ENCODE measurements around the gene MINDY4.

Gene MINDY4

GRCh38 chr7:30840141-30841024, 69.2 kb downstream of the MINDY4 start:
- FAIRE-seq = no peak

DNA sequence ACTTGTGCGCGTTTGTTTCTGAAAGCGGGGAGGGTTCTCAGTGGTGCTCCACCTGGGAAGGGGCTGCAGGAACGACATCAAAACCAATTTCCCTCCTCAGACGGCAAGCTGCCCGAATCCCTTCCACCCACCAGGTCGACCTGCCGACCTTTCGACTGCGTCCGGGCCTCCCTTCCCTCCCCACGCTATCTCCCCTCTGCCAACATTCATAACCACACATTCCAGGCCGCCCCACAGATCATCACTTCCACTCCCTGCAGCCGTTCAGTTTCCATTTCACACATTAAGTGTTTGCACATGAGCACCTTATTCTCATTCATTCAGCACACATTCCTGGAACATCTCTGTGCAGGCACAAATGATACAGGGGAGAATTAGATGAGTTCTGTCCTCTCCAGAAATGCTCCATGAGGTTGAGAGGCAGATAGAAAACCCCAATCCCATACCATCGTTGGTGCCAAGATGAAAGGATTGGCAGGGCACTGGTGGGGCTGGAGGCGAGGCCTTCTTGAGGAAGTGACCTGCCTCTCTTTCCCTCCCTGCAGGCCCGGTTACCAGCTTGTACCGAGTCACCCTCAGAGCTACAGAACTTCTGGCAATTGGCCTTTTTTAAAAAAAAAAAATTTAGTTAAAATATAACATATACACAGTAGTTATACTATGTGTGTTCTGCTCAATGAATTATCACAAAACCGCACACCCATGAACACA, 70.0 kb downstream of the MINDY4 start:
- FAIRE-seq = no peak

DNA sequence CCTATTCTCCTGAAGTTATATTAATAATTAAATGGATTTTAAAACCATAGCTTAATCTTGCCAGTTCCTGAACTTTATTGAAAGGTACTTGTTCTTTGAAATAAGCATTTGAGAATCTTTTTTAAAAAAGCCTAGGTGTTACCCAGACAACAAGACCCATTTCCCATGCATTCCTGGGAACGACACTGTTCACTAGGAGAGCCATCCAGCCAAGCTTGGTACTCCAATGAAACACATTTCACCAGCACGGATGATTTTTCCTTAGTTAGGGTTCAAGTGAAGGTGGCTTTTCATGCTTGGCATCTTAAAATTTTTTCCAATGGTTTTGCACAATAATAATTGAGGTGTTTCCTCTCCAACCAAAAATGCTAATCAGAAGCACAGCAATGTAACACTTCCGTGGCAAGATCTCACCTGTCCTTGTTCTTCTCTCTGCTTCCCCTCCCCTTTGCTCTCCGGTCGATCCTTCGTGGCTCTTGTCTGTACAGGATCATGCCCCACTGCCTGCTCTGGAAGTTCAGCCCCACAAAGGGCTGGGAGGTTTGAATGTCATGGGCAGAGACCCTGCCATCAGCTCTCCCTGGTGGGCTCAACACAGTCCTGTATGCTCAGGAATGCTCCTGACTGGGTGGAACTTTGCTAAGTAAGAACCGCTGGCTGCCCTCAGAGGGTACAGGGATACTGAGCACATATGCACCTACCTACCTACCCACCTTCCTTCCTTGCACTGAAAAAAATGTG, 70.8 kb downstream of the MINDY4 start:
- FAIRE-seq = no peak

- no peak for FAIRE-seq
These were observed 71.6 kb downstream of the MINDY4 start for GRCh38 chr7:30842542-30843451.

DNA sequence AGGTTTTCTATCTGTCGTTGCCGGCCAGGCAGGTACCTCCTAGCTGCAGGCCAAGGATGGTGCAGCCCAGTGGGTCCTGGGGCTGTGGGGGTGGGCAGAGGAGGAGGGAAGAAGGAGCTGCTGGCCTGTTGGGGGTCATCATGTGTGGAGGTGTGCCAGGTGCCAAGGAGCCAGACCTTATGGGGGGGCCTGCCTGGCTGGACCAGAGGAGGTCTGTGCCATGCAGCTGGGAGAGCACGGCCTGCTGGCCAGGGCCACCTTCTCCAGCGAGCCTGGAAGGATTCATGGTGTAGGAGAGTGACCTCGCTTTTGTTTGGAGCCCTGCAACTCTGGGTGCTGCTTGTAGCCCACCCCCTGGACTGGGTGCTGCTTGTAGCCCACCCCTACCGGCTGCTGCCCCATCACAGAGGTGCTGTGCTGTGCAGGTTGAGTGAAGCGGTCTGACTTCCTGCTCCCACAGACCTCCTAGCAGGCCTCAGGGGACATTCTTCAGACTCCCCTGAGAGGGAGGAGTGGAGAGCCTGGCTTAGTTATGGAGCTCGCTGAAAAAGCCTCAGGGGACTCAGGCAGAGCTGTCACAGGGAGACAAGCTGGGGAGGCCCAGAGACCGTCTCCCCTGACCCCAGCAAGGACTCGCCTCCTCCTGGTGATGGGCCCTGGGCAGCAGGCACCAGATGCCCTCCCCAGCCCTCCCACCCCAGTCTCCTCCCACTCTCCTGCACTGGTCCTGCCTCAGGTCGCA, 72.7 kb downstream of the MINDY4 start:
- no peak for FAIRE-seq

DNA sequence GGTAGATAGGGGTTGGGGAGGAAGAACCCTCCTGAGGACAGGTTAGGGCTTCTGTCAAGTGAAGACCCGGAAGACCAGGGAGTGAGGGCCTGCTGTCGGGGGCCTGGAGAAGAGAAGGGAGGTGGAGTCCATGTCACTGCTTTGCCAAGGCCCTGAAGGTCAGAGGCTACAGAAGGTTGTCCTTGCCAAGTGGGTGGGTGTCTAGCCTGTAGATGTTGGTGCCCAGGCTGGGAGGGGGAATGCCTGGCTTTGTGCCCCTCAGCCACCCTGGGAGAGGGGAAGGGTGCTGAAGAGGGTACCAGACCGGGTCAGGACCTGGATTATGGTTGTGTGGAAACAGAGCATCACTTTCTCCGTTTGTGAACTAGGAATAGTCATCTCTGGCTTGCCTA, 73.3 kb downstream of the MINDY4 start:
- FAIRE-seq = no peak

DNA sequence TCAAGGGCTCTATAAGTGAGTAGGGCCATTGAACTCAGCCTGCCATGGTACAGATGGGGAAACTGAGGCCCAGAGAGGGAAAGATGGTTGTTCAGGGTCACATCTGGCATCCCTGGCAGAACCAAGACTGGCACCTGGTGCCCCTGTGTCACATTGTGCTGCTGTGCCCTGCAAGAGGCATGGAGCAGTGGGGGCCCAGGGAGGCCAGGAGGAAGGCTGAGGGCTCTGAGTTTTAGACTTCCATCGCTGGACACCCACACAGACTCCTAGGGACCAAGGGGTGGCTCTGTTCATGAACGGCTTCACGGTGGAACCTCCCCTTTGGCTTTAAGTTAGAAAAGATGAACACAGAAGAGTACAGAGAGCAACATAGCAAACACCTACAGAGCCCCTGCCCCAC, 73.7 kb downstream of the MINDY4 start:
- no peak for FAIRE-seq

- FAIRE-seq = no peak
These were observed 74.4 kb downstream of the MINDY4 start for GRCh38 chr7:30845426-30846135.

GRCh38 chr7:30846378-30846777, 75.2 kb downstream of the MINDY4 start:
- FAIRE-seq = no peak

- no peak for FAIRE-seq
These were observed 77.1 kb downstream of the MINDY4 start for GRCh38 chr7:30848121-30848855.

GRCh38 chr7:30849565-30849964, 78.3 kb downstream of the MINDY4 start:
- no peak for FAIRE-seq

- FAIRE-seq = no peak
These were observed 79.2 kb downstream of the MINDY4 start for GRCh38 chr7:30850426-30850825.

DNA sequence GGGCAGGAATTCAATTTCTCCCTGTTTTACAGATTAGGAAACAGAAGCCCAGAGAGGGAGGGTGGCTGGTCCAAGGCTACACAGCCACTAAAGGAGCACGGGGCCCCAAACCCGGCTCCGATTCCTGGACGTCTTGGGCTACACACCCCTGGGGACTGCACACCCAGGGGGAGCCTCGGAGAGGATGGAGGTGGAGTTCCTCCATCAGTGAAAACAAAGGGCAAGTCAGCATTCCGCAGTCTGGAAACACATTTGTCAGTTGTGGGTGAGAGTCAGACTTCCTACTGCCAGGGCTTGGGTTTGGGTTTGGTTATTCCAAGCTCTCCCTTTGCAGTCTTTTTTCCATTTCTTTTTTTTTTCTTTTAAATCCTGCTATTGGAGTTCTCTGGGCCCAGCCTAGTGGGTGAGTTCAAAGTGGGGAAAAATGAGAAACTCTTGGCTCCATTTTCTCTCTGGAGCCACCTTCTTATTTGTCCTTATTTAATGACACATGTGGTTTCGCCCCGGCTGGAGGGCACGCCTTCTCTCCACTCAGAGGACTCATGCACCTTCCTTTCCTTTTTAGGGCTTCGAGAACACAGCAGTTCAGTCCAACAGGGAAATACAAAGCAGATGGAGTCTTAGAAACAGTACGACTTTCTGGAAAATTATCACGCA, 80.6 kb downstream of the MINDY4 start:
- FAIRE-seq = no peak

- no peak for FAIRE-seq
These were observed 81.1 kb downstream of the MINDY4 start for GRCh38 chr7:30852308-30852684.

DNA sequence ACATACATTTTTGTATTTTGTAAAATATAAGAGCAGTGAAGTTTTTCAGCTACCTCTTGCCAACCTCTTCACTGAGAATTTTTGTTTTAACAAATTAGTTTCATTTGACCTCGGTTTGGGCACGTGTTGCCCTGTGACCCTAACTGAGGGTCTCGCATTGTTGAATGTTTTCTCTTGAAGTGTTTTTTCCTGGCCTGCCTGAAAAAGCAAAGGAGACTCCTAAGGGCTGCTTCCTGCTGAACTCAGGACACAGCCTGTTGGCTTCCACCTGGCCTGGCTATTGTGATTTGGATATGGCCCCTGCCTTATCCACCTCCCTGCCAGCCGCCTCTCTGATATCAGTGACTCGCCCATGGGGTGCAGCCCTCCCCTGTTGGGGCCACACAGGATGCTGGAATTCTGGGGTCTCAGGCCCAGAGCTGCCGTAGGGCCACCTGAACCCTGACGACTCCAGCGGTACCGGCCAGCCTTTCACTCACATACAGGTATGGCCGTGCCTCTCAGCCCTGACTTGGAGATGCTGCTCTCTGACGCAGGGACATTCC, 81.6 kb downstream of the MINDY4 start:
- no peak for FAIRE-seq

GRCh38 chr7:30853576-30853975, 82.4 kb downstream of the MINDY4 start:
- FAIRE-seq = no peak

GRCh38 chr7:30855936-30856335, 84.7 kb downstream of the MINDY4 start:
- no peak for FAIRE-seq

- FAIRE-seq = no peak
These were observed 87.4 kb downstream of the MINDY4 start for GRCh38 chr7:30858576-30858975.

GRCh38 chr7:30859202-30859939, 88.2 kb downstream of the MINDY4 start:
- FAIRE-seq = no peak

Data from G401.6 (cell line).